RCC 7860 (cell line): ENCODE results near the gene RARS1.

Experiments used
- DNase-seq: peaks from one replicate; pipeline ENCODE4 v3.0.0-alpha.2; 2015; ENCODE audit warnings: low spot score
- FAIRE-seq: peaks from 2 replicates; lab custom pipeline; 2012; peaks lifted over from hg19 to GRCh38; lab: Jason Lieb, UNC

Gene RARS1

GRCh38 chr5:168553377-168554130 lies 67.3 kb downstream of the RARS1 start:
- DNase-seq (no peak), FAIRE-seq (no peak)

GRCh38 chr5:168557389-168557788 lies 71.1 kb downstream of the RARS1 start:
- no peak for FAIRE-seq
- DNase-seq = no peak

- DNase-seq (no peak), FAIRE-seq (no peak)
These were observed 76.0 kb downstream of the RARS1 start for GRCh38 chr5:168562279-168562678.

- DNase-seq (no peak), FAIRE-seq (no peak)
These were observed 77.7 kb downstream of the RARS1 start for GRCh38 chr5:168563959-168564358.

- FAIRE-seq (no peak), DNase-seq (no peak)
These were observed 82.5 kb downstream of the RARS1 start for GRCh38 chr5:168568738-168569137.
